ENCODE results near the gene TGFB2. TPM values are rescaled to one million over a fixed set of nuclear protein-coding genes. Genes with fewer than 3 reads are reported as not detected.

Gene TGFB2
- total RNA-seq, 1 donor from 2014 or later = 0.44 TPM

DNA sequence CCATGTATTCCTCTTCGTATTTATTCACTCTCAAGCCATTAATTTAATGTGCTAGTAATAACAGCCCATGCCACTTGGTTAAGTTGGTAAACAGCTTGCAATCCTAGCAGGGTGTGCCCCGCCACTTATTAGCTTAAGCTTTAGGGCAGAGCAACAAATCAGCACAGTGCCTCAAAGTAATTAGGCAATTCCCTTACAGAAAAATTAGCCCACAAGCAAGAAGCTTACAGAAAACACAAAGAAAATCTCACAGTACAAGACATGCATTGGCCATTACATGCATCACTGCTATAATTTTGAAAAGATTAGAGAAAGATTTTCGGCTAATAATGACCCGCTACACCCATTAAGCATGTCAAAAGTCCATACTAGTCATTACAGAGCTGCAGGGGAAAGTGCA is 47.6 kb downstream of the TGFB2 start:
- ATAC-seq = no peak

DNA sequence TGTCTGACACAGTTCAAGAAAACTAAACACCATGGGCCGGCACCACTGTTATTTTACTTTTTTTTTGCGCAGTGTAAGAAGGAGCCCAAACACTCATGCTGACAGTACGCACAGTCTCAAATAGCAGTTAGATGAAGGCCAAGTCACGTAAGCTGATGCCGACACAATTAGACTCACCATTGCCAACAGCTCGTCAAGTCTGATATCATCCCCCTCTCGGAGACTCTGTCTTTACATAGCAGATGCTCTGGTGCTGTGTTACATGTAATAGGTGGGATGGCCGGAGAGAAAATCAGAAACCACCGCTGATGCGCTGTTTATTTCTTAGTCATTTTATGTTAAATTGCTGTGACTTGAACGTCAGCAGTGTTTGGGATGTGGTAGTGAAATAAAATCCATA is 49.3 kb downstream of the TGFB2 start:
- no peak for ATAC-seq

DNA sequence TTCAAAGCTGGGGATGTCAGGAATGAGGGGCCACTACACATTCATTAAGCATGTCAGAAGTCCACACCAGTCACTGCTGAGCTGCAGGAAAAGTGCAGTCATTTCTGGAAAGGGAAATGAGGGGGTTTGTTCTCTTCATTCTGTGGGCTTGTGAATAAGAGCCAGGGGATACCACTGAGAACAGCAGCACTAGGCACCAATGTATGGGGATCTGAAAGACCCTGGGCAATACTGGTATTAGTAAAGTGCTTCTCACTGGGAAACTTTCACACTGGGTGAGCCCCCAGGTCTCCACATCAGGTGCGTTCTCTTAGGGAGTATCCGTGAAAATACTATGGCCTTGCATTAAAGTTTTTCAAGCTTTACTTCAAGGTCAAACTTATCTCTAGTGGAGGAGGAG is 49.9 kb downstream of the TGFB2 start:
- no peak for ATAC-seq

DNA sequence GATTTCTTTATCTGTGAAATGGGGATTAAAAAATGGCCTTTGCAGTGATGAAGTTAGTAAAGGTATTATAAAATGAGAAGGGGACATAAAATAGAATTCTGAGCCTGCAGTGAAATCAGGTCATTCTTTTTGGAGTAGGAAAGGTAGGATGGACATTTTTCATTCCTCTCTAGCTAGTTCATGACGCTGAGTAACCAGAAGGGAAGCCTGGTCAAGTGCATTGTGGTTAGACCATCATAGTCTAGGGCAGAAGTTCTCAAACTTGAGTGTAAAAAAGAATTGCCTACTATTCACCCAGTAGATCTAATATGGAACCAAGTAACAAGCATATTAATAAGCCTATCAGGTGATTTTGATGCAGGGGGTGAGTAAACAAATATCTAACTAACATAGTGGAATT is 50.8 kb downstream of the TGFB2 start:
- no peak for ATAC-seq

DNA sequence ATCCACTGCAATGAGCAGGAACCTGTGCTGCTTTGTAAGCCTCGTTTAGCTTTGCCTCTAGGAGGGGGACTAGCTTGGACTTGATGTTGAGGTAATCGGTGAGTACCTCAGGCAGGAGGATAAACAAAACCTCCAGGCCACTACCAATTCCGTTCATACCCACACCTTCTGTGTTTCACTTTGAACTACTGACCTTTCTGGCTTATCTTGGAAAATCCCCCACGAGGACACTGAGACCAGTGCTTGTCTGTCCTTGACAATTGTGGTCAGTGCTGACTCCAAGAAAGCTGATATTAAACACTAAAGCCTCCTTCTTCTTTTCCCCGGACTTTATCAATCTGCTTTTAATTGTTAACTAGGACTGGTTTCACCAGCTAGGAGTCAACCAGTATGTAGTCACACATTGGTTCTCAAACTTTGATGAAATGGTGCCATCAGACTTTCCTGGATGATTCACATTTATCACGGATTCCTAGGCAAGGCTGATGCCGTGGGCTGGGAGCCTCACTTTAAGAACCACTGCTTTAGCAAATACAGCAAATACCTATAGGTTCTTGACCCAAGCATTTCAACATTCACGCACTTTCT is 52.7 kb downstream of the TGFB2 start:
- peak; percentile 33 for ATAC-seq

DNA sequence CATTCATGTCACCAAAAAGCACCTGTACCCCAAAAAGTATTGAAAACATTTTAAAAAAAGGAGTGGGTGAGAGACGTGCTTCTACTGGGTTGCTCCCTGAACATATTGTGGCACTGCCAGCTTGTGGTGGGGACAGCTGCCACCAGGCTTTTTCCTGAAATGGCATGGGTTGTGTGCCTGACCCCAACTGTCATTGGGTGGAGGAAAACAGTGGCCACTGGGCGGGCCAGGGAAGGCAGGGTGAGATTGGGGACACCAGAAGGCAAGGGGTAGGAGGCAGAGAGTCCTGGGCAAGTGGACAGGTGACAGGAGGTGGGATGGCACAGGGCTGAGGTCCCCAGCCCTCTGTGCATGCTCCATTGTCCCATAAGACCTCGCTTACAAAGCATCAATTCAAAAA is 55.5 kb downstream of the TGFB2 start:
- no peak for ATAC-seq

DNA sequence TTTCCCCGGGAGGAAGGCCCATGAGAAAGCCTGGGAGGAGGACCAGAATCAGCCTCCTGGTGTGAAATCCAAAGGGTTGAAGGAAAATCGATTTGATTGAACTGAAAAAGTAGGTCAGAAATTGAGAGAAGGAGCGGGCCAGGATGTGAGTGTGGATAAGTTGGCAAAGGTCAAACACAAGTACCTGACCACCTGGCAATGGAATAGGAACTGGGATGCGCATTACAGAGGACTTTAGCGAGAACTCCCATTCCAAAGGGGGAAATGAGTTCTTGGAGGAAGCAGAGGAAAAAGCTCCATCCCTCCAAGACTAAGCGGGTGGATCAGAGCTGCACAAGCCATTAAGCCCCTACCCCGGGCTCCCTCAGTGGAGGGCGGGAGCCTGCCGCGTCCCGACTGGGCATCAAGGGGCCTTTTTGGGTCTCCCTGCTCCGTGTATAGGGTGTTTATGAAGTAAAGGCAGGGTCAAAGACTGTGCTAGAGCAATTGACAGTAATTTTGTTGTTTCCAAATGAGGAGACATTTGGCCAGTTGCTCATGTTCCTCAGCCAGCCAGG is 56.4 kb downstream of the TGFB2 start:
- no peak for ATAC-seq

DNA sequence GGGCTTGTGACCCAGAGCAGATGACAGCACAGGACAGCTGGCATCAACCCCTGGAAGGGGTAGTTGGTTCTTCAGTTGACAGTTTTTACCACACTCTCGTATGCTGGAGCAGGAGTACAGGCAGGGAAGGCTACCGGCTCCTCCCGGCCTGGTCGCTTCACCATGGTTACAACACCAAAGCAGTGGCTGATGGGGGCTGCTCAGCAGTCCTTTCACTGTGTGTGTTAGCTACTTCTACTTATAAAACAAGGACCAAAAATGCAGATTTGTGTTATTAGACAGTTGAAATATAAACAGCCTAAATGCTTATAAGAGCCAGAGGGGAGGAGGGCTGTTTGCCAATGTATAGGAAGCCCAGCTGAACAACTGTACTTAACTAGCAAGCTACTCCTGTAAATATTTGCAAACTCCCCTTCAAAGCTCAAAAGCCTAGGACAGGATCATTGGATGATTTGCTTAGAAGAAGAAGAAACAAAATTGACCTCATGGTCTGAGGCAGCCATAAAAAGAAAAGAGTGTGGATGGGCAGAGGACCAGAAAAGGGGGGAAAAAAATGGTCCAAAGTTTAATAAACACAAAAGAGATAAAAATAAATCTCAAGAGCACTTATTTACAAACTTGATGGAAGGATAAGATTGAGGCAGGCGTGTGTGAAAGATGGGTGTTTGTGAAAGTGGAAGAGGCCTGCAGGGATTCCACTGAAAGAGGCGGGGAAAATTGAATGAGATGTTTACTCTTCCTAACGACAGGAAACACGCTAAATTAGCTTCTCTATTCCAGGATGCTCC is 57.1 kb downstream of the TGFB2 start:
- no peak for ATAC-seq

DNA sequence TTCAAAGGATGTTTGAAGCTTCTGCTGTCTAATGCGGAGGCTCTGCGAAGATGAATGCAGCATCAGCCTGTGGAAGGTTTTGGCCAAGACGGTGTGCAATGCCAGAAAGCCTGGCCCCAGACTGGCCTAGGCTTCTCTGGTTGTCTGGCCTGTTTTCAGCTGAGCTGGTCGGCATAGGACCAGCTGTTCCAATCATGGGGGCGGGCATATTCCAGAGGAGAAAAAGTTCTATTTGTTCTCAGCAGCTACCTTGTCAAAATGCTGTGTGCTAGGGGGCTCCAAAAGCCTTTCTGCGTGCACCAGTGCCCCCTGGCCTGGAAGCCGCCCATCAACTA is 57.6 kb downstream of the TGFB2 start:
- ATAC-seq = no peak

DNA sequence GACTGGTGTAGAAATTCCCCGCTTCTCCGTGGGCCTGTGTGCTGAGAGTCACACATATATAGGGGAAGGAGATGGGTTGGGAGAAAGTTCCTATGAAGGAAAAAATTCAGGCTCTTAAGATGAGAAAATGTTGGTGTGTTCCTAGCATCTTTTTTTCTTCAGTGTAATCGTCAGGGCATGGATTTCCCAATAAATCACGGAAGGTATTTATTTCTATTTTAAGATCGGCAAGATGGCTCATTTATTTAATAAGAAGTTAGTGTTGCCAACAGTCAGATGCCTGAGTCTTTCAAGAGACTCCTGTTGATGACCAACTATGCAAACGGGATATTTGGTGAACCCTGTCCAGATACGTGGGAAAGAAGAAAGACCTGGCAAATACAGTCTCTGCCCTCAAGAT is 58.2 kb downstream of the TGFB2 start:
- ATAC-seq = no peak

DNA sequence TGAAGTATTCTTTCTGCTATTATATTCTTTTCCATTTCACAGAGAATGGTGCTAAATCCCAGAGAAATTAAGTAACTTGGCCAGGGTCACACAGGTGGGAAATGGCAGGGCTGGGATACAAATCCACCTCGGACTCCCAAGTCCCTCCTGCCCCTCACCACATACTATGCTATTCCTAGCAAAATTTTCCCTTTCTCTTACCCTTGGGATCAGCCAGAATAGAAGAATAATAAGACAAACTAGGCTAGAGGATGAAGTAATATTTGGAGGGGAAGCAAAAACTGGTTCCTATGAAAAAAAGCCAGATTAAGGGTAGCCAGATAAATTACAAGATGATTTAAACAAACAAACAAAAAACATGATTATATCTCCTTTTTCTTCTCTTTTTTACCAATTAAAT is 62.5 kb downstream of the TGFB2 start:
- no peak for ATAC-seq

DNA sequence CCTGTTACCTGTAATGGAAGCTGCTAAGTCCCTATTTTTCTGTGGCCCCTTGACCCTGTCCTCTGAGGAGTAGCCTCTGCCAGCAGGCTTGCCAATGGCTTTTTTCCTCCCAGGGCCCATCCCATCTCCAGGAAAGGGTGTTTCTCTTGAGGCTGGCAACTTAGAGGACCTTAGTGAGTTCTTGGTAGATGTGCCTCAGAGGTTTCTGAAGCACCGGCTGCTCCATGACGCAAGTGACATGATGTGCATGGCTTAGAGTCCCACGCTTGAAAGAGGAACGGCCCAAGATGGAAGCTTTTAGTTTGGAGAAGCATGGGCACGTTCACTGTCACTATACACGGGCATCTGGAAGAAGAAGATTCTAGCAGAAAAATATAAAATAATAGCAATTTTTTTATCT is 63.0 kb downstream of the TGFB2 start:
- no peak for ATAC-seq

DNA sequence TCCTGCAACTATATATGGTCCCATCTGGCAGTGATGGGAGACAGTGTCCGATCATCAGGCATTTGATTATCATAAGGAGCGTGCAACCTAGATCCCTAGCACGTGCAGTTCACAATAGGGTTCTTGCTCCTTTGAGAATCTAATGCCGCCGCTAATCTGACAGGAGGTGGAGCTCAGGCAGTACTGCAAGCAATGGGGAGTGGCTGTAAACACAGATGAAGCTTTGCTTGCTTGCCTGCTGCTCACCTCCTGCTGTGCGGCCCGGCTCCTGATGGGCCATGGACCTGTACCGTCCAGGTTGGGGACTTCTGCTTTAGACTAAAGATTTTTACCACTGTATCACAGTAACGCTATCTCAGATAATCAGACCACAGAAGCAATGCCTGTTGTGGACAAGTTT is 63.8 kb downstream of the TGFB2 start:
- no peak for ATAC-seq

DNA sequence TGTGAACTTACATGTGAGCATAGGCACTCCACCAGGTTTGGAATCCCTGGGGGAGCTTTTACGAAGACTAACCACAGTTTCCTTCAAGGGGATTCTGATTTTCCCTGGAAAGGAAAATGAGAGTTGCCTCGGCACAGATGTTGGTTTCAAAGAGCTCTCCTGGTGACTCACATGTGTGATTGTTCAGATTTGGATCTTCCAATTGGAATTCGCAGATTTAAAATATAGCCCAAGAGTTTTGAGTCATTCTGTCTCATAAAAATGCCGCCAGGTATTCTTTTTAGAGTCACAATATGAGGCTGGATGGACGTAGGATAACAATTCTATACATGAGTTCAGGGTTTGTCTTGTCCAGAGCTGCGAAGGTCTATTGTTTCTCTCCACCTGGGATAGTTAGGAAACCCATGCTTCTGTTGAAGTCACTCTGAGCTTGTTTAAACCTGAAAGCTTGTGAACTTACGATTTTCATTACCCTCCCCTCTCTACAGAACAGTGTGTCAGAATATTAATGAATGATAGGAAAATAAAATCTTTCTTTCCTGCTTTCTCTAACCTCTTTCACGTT is 64.9 kb downstream of the TGFB2 start:
- ATAC-seq = no peak

DNA sequence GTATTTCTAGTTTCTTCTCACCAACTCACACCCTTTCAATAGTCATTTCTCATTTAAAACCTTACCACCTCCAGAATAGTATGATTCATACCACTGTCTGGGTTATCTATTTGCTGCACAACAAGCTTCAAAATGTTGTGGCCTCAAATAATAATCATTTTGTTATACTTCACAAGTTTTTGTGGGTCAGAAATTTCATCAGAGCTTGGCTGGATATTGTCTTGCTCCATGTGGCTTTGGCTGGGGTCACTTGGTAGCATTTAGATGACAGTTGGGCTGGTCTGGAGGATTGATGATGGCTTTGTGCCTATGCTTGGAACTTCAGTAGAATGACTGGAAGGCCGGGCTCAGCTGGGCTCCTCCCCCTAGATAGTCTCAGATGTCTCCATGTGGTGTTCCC is 66.0 kb downstream of the TGFB2 start:
- ATAC-seq = no peak

DNA sequence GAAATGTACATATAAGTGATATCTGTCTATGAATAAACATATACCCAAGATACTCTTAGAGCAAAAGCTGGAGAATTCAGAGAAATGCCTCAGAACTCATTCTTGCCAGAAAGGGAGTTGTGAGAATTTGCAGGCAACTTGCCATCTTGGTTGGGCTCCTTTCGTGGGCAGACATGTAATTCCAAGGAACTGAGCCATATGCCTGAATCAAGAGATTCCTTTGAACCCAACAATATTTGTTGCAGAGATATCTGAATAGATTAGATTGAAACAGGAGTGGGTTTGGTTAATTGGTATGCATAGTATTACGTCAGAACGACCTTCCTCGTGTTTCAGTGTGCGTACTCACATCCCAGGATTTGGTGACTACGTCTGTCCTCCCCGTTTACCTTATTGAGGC is 67.0 kb downstream of the TGFB2 start:
- no peak for ATAC-seq

DNA sequence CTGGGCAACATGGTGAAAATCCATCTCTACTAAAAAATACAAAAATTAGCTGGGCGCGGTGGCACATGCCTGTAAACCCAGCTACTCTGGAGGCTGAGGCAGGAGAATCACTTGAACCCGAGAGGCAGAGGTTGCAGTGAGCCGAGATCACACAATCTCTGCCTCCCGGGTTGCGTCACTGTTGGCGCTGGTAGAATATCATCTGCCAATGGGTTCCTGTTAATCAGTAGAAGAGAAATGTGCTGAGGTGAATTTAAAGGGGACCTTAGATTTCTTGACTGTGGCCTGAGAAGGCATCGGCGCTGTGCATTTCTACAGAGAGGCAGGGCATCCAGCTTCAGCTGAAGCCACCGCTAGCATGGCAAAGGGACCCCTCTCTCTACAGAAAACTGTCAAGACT is 68.0 kb downstream of the TGFB2 start:
- no peak for ATAC-seq

DNA sequence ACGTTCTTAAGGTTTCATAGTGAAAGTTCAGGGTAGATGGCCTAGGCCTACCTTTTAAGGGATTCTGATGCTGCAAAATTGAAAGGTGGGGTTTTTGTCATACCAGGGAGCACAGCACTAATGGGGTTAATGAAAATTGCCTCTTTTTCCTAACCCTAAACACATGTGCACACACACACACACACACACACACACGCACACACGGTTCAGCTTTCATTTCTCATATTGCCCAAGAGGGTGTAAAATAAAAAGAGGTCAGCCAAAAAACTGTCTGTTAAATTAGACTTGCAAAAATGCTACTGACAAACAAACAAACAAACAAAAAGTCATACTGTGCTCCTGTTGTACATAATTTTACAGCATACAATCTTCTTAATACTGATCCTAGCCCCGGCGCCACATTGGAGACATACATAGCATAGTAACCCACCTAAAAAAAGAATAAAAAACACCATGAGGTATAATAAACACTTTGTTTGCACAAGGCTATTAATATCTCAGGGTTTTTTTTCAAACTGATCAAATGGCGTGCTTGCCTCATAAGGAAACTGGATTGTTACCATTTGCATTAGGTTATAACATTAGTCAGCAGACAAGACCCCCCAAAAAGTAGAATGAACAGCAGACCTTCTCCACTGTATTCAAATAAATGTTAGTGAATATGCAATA is 69.1 kb downstream of the TGFB2 start:
- no peak for ATAC-seq

DNA sequence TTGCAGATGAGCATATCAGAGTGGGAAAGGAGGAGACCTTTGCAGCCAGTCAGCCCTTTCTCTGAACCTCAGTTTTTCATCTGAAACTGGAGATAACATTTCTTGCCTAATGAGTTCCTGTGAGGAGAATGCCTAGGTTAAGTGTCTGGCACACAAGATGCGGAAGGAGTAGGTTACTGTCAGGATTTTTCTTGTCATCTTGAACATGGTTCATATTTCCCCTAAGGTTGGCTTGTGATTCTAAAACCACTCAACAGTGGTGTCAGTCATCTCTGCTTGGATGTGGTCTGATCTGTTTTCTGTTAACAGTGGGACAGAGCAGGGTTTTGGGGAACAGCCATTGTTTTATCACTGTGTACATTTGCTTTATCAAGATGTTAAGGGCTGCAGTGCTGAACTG is 70.6 kb downstream of the TGFB2 start:
- no peak for ATAC-seq

DNA sequence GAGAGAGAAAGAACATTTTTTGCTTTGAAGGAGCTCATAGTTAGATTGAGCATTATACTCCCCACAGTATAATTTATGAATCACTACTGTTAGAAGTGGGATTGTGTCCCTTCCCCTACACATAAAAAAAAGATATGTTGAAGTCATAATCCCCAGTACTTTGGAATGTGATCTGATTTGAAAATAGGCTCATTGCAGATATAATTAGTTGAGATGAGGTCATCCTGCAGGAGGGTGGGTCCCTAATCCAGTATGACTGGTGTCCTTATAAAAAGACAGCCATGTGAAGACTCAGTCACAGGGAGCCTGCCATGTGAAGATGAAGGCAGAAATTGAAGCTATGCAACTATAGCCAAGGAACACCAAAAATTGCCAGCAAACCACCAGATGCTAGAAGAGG is 76.4 kb downstream of the TGFB2 start:
- no peak for ATAC-seq

DNA sequence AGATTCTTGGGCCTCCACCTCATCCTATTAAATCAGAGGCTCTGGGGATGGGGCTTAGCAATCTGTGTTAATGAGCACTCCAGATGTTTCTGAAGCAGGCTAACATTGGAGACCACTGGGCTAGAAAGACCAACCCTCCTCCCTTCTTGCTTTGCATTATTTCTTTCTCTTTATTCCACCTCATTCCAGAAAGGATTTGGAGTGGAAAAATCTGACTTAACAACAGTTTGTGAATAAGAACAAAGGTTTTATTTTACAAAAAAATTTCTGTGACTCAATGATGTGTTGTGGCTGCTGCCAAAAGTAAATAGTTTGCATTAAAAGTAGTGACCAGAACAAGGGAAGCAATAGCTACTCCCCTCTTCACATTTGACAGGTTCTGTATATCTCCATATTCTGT is 79.4 kb downstream of the TGFB2 start:
- no peak for ATAC-seq

DNA sequence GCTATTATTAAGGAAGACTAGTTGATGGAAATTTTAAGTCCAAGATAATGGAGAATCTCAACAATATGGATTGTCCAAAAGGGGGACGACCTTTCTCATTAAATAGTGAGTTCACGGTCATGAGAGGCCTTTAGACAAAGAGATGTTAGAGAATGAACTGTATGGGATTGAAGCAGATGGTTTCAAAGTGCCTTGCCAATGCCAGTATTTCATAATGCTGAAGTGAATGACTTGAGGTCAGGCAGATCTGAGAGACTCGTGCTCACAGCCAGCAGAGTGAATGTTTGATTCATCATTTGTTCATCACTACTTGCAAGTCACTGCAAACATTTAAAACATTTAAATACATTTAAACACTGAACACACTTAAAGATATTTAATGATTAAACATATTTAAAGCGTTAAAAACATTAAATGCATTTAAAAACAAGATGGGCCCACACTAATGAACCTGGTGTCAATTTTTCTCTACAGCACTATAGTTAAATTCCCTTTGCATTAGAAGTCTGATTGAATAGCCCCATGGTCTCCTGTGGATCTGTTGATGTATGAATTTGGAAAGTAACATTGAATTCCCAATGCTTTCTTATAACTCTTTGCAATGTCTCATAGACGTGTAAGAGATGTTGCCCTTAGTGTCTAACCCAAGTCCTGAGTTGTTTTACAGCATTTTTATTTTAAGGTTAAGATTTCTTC is 80.7 kb downstream of the TGFB2 start:
- ATAC-seq = no peak

DNA sequence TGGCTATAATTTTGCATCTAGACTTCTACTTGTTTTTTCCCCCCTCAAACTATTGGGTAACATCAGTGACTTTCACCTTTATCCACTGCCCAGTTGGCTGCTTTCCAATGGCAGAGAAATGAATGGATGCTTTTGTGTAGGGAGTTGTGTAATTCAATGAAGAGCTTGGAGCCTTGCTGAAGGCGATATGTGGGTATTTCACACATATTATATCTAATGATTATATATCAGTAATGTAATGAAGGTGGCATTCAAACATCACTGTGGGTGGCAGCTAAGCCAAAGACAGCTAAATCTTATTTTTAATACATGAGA is 81.2 kb downstream of the TGFB2 start:
- no peak for ATAC-seq
